ENCODE results near the gene PDE6H.

- no peak for TF ChIP-seq CTCF (IDR thresholded peaks at IDR 0.05)
- no peak for TF ChIP-seq EZH2phosphoT487 (IDR thresholded peaks at IDR 0.05)
Observed at GRCh38 chr12:15005064-15005463, 32.2 kb downstream of the PDE6H start.

Measured in neural progenitor cell (in vitro differentiated cells).